ENCODE results near the gene GTF2H3.

Gene GTF2H3

GRCh38 chr12:123707466-123707865 lies 73.8 kb downstream of the GTF2H3 start:
- no peak for DNase-seq (ENCODE audit: low read depth, low spot score)
